Tibial nerve (tissue), 4 donors: ENCODE results near the gene MRC1. TPM values are rescaled to one million over a fixed set of nuclear protein-coding genes. Genes with fewer than 3 reads are reported as not detected.

Experiments used
- DNase-seq, 2 donors: peaks; one replicate each; pipeline ENCODE4 v3.0.0-alpha.2; 2019; ENCODE audit warnings: low spot score in 2 of 2
- H3K27ac ChIP-seq, 4 donors: fragments of 200-600 bp; sonication (generic) in 3 of 4; one replicate each; pipeline ENCODE4 v1.5.1; 2017 to 2019; ENCODE audit warnings: mild to moderate bottlenecking in 1 of 4
- H3K27me3 ChIP-seq, 2 donors: fragments of 200-600 bp; sonication (generic) in 1 of 2; one replicate each; pipeline versions ENCODE4 v1.5.1 to v1.6.0; 2017 to 2019
- H3K36me3 ChIP-seq, 3 donors: fragments of 200-600 bp; sonication (generic); one replicate each; pipeline ENCODE4 v1.5.1; 2018 to 2019
- H3K4me1 ChIP-seq, 4 donors: fragments of 200-600 bp; sonication (generic) in 3 of 4; one replicate each; pipeline ENCODE4 v1.5.1; 2017 to 2019
- H3K4me3 ChIP-seq, 4 donors: fragments of 200-600 bp; sonication (generic) in 3 of 4; one replicate each; pipeline ENCODE4 v1.5.1; 2017 to 2019; ENCODE audit warnings: mild to moderate bottlenecking in 1 of 4, moderate library complexity in 1 of 4
- H3K9me3 ChIP-seq, 4 donors: fragments of 200-600 bp; sonication (generic) in 3 of 4; one replicate each; pipeline ENCODE4 v1.5.1; 2017 to 2019
- CTCF ChIP-seq, 5 experiments: fragments of 200-600 bp in 3 of 5; fragments of 450-650 bp in 2 of 5; sonication (generic) in 3 of 5; IDR thresholded peaks; one replicate each; pipeline ENCODE4 v1.5.1; 2016 to 2019; ENCODE audit warnings: antibody characterized with exemption in 5 of 5, mild to moderate bottlenecking in 3 of 5, moderate library complexity in 2 of 5
- EP300 ChIP-seq, 2 donors: sonication (generic); formaldehyde crosslinking; IDR thresholded peaks; one replicate each; pipeline ENCODE4 v1.6.1; 2017; ENCODE audit warnings: antibody characterized with exemption in 2 of 2, mild to moderate bottlenecking in 1 of 2
- POLR2A ChIP-seq, 2 donors: fragments of 450-650 bp; IDR thresholded peaks; one replicate each; pipeline ENCODE4 v1.6.1; 2017; ENCODE audit warnings: antibody characterized with exemption in 2 of 2, mild to moderate bottlenecking in 2 of 2, moderate library complexity in 2 of 2
- WGBS, 2 donors: methylation state at CpG; one replicate each; pipeline ENCODE4 v1.1.5; 2018; 5-methylcytosine and 5-hydroxymethylcytosine counted together
- total RNA-seq, 4 donors: library from RNA; depleted of rRNA; stranded (reverse); fragments of >200 nt; gene quantifications; one replicate each; pipeline ENCODE4 v1.1.0, GENCODE V29; 2016

The MRC1 gene
- total RNA-seq, 4 donors from 2014 or later, result 34.3 to 52.2 (median 44.8) TPM

- WGBS, 2 donors, result 58 to 80% methylated on average over 2 of the region's 2 CpGs
- DNase-seq, result no peak
- H3K36me3 ChIP-seq, result no peaks in the 10 kb centered on the region
Measured at GRCh38 chr10:17788646-17789045, 20.5 kb upstream of the MRC1 start.

GRCh38 chr10:17789396-17789795, 19.8 kb upstream of the MRC1 start:
- no peaks in the 10 kb centered on the region for H3K27me3 ChIP-seq
- peaks cover 0 to 5% (median 0%) of the 10 kb centered on the region in 4 donors for H3K4me1 ChIP-seq
- no peak for DNase-seq
- no peak overlapping the region for H3K27ac ChIP-seq
- WGBS, 2 donors, result 81 to 86% methylated on average over 7 of the region's 7 CpGs
- no peak overlapping the region for H3K4me3 ChIP-seq
- H3K9me3 ChIP-seq, result no peaks in the 10 kb centered on the region
- H3K36me3 ChIP-seq, result no peaks in the 10 kb centered on the region
- no peak for TF ChIP-seq POLR2A (IDR thresholded peaks at IDR 0.05)
- TF ChIP-seq CTCF (IDR thresholded peaks at IDR 0.05), result no peak
- TF ChIP-seq EP300 (IDR thresholded peaks at IDR 0.05), result no peak

More at GRCh38 chr10:17788646-17789045, 20.5 kb upstream of the MRC1 start:
- H3K4me1 ChIP-seq, result peaks cover 0 to 12% (median 0%) of the 10 kb centered on the region in 4 donors
- H3K27ac ChIP-seq, result no peak overlapping the region
- TF ChIP-seq POLR2A (IDR thresholded peaks at IDR 0.05) (no peak), EP300 (IDR thresholded peaks at IDR 0.05) (no peak), CTCF (IDR thresholded peaks at IDR 0.05) (no peak)
- H3K4me3 ChIP-seq, result no peak overlapping the region
- no peaks in the 10 kb centered on the region for H3K27me3 ChIP-seq
- no peaks in the 10 kb centered on the region for H3K9me3 ChIP-seq

- no peak for DNase-seq
- Histone ChIP-seq H3K27me3 (no peaks in the 10 kb centered on the region), H3K9me3 (no peaks in the 10 kb centered on the region), H3K36me3 (no peaks in the 10 kb centered on the region), H3K4me1 (peaks cover 0 to 4% (median 0%) of the 10 kb centered on the region in 4 donors), H3K4me3 (no peak overlapping the region), H3K27ac (no peak overlapping the region)
- TF ChIP-seq CTCF (IDR thresholded peaks at IDR 0.05) (no peak), EP300 (IDR thresholded peaks at IDR 0.05) (no peak), POLR2A (IDR thresholded peaks at IDR 0.05) (no peak)
- 77 to 84% methylated on average over 2 of the region's 2 CpGs for WGBS, 2 donors
Measured at GRCh38 chr10:17790651-17791050, 18.5 kb upstream of the MRC1 start.

GRCh38 chr10:17792991-17793390, 16.2 kb upstream of the MRC1 start:
- Histone ChIP-seq H3K4me1 (peaks cover 0 to 4% (median 0%) of the 10 kb centered on the region in 4 donors), H3K4me3 (no peak overlapping the region), H3K9me3 (no peaks in the 10 kb centered on the region), H3K27ac (no peak overlapping the region), H3K27me3 (no peaks in the 10 kb centered on the region), H3K36me3 (no peaks in the 10 kb centered on the region)
- TF ChIP-seq EP300 (IDR thresholded peaks at IDR 0.05) (no peak), POLR2A (IDR thresholded peaks at IDR 0.05) (no peak), CTCF (IDR thresholded peaks at IDR 0.05) (no peak)
- no peak for DNase-seq

GRCh38 chr10:17793823-17794644, 15.1 kb upstream of the MRC1 start:
- no peak overlapping the region for H3K4me3 ChIP-seq
- DNase-seq, result no peak
- H3K9me3 ChIP-seq, result no peaks in the 10 kb centered on the region
- H3K36me3 ChIP-seq, result no peaks in the 10 kb centered on the region
- WGBS, 2 donors, result 69 to 86% methylated on average over 6 of the region's 6 CpGs
- no peak for TF ChIP-seq POLR2A (IDR thresholded peaks at IDR 0.05)
- TF ChIP-seq CTCF (IDR thresholded peaks at IDR 0.05), result no peak
- TF ChIP-seq EP300 (IDR thresholded peaks at IDR 0.05), result no peak
- no peaks in the 10 kb centered on the region for H3K27me3 ChIP-seq
- H3K27ac ChIP-seq, result no peak overlapping the region
- peaks cover 0 to 4% (median 0%) of the 10 kb centered on the region in 4 donors for H3K4me1 ChIP-seq
